SK-N-MC (cell line): ENCODE results near the gene CALN1.

ENCODE experiments used
- EZH2 ChIP-seq: fragments of 200-600 bp; sonication (generic); IDR thresholded peaks from one replicate; pipeline ENCODE4 v1.6.1; 2017; ENCODE audit warnings: antibody characterized with exemption
- POLR2AphosphoS5 ChIP-seq: IDR thresholded peaks from 2 replicates; pipeline ENCODE4 v1.6.1; 2012; ENCODE audit warnings: mild to moderate bottlenecking, low read depth, low read length, borderline replicate concordance

GRCh38 chr7:71974611-71975010, 437.5 kb downstream of the CALN1 start:
- TF ChIP-seq EZH2, result no peak
- no peak for TF ChIP-seq POLR2AphosphoS5
